Fibroblast of peridontal ligament (primary cell): ENCODE measurements around the gene CAPN10.

ENCODE experiments used
- DNase-seq: peaks from one replicate; pipeline ENCODE4 v3.0.0-alpha.2; 2010; ENCODE audit errors: extremely low read depth

The CAPN10 gene

GRCh38 chr2:240563951-240564560, 22.5 kb upstream of the CAPN10 start:
- no peak for DNase-seq

GRCh38 chr2:240564561-240565332, 21.8 kb upstream of the CAPN10 start:
- no peak for DNase-seq

GRCh38 chr2:240565333-240566202, 21.0 kb upstream of the CAPN10 start:
- DNase-seq = peak; percentile 62

- DNase-seq = peak; percentile 60
These were observed 20.1 kb upstream of the CAPN10 start for GRCh38 chr2:240566203-240567136.

GRCh38 chr2:240567137-240567871, 19.2 kb upstream of the CAPN10 start:
- no peak for DNase-seq

GRCh38 chr2:240567872-240568677, 18.5 kb upstream of the CAPN10 start, which contains the start of gene RNPEPL1:
Gene RNPEPL1, plus strand, starts transcription at chr2:240568484. Its CDS starts 103 bp downstream, at chr2:240568587.
- no peak for DNase-seq

GRCh38 chr2:240568678-240569522, 17.6 kb upstream of the CAPN10 start:
- DNase-seq = peak; percentile 43

- no peak for DNase-seq
These were observed 17.0 kb upstream of the CAPN10 start for GRCh38 chr2:240569523-240569997.

- DNase-seq = no peak
These were observed 16.5 kb upstream of the CAPN10 start for GRCh38 chr2:240569998-240570530.

- no peak for DNase-seq
These were observed 15.8 kb upstream of the CAPN10 start for GRCh38 chr2:240570531-240571313.

GRCh38 chr2:240571314-240571973, 15.1 kb upstream of the CAPN10 start:
- no peak for DNase-seq

GRCh38 chr2:240572141-240573031, 14.1 kb upstream of the CAPN10 start:
- DNase-seq = no peak

- DNase-seq = no peak
These were observed 13.4 kb upstream of the CAPN10 start for GRCh38 chr2:240573071-240573515.

GRCh38 chr2:240573516-240574385, 12.8 kb upstream of the CAPN10 start:
- no peak for DNase-seq
